Sigmoid colon (tissue), 7 donors: Measurements from ENCODE around the gene GRIK4. TPM values are rescaled to one million over a fixed set of nuclear protein-coding genes. Genes with fewer than 3 reads are reported as not detected.

Source experiments
- DNase-seq: peaks from one replicate; pipeline ENCODE4 v3.0.0-alpha.2; 2019
- H3K27ac ChIP-seq, 4 donors: fragments of 200-600 bp; sonication (generic); one replicate each; pipeline ENCODE4 v1.5.1; 2016 to 2019; ENCODE audit warnings: mild to moderate bottlenecking in 1 of 4
- H3K27me3 ChIP-seq, 3 donors: fragments of 200-600 bp; sonication (generic); one replicate each; pipeline ENCODE4 v1.5.1; 2019; ENCODE audit warnings: mild to moderate bottlenecking in 1 of 3
- H3K36me3 ChIP-seq, 4 donors: fragments of 200-600 bp; sonication (generic); one replicate each; pipeline ENCODE4 v1.5.1; 2016 to 2019
- H3K4me1 ChIP-seq, 4 donors: fragments of 200-600 bp; sonication (generic); one replicate each; pipeline ENCODE4 v1.5.1; 2017 to 2019
- H3K4me3 ChIP-seq, 4 donors: fragments of 200-600 bp; sonication (generic); one replicate each; pipeline ENCODE4 v1.5.1; 2017 to 2019; ENCODE audit warnings: mild to moderate bottlenecking in 2 of 4, moderate library complexity in 1 of 4
- H3K9me3 ChIP-seq, 4 donors: fragments of 200-600 bp in 3 of 4; sonication (generic) in 3 of 4; one replicate each; pipeline versions ENCODE4 v1.5.1 to v1.6.1; 2013 to 2019
- CTCF ChIP-seq, 4 experiments: fragments of 450-650 bp in 3 of 4; fragments of 200-600 bp in 1 of 4; IDR thresholded peaks; one replicate each; pipeline ENCODE4 v1.5.1; 2016 to 2019; ENCODE audit warnings: antibody characterized with exemption in 4 of 4, mild to moderate bottlenecking in 3 of 4, moderate library complexity in 2 of 4
- EP300 ChIP-seq, 4 donors: sonication (generic); formaldehyde crosslinking; IDR thresholded peaks; one replicate each; pipeline ENCODE4 v1.6.1; 2017; ENCODE audit warnings: antibody characterized with exemption in 4 of 4
- POLR2A ChIP-seq, 2 donors: fragments of 450-650 bp; IDR thresholded peaks; one replicate each; pipeline ENCODE4 v1.6.1; 2016; ENCODE audit warnings: antibody characterized with exemption in 2 of 2, mild to moderate bottlenecking in 2 of 2, moderate library complexity in 2 of 2
- POLR2AphosphoS5 ChIP-seq, 4 donors: sonication (generic); formaldehyde crosslinking; IDR thresholded peaks; one replicate each; pipeline ENCODE4 v1.6.1; 2017; ENCODE audit warnings: antibody characterized with exemption in 4 of 4
- WGBS, 2 donors: extraction: QIAGEN DNeasy Blood & Tissue Kit; methylation state at CpG; one replicate each; pipeline ENCODE4 v1.1.7; 2013; 5-methylcytosine and 5-hydroxymethylcytosine counted together
- intact Hi-C: fragments of 100-400 bp; cut with DNase I; formaldehyde crosslinking; loops from one replicate; pipeline ENCODE4 v1.15.1; 2023
- polyA plus RNA-seq, 3 donors: library from polyadenylated mRNA; stranded (reverse); fragments of 200-250 nt; gene quantifications; one replicate each; pipeline ENCODE4 v1.2.3, GENCODE V29; 2013
- total RNA-seq, 4 donors: library from RNA; depleted of rRNA; stranded (reverse); fragments of >200 nt; gene quantifications; one replicate each; pipeline ENCODE4 v1.1.0, GENCODE V29; 2016
- donor health status: healthy with polysubstance abuse.
- donor health status: Bipolar disorder and iron deficiency.
- donor health status: healthy.

The GRIK4 gene
- total and polyA plus RNA-seq, 7 donors = 0.10 to 0.36 (median 0.27) TPM; not detected in 4

DNA sequence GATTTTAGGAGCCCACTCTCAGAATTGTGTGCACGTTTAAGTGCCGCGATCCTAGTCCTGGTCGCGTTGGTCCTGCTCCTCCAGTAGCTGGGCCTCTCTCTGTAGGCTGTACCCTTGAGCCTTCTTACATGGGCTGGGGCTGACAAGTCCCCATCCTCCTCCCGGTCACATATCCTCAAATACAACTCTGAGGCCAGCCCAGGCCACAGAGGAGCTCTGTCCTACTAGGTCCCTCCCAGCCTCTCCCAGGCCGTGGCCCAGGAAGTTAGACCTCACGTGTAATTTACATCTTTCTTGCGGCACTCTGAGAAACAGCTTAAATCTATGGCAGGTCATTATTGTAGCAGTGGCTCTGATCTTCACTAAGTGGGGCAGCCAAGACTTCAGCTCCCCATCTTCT lies 305.2 kb downstream of the GRIK4 start:
- TF ChIP-seq POLR2AphosphoS5 (IDR thresholded peaks at IDR 0.05) (no peak), CTCF (IDR thresholded peaks at IDR 0.05) (no peak), POLR2A (IDR thresholded peaks at IDR 0.05) (no peak), EP300 (IDR thresholded peaks at IDR 0.05) (no peak)
- no peaks in the 10 kb centered on the region for H3K27me3 ChIP-seq
- WGBS, 2 donors = 75 to 83% methylated on average over 9 of the region's 9 CpGs
- intact Hi-C loops = no loop called here
- H3K36me3 ChIP-seq = no peaks in the 10 kb centered on the region
- no peak overlapping the region for H3K4me3 ChIP-seq
- H3K9me3 ChIP-seq = no peaks in the 10 kb centered on the region
- no peak overlapping the region for H3K27ac ChIP-seq
- no peak for DNase-seq
- peaks cover 0 to 8% (median 2%) of the 10 kb centered on the region in 4 donors for H3K4me1 ChIP-seq

GRCh38 chr11:120817158-120817557 lies 305.6 kb downstream of the GRIK4 start:
- intact Hi-C loops = no loop called here
- Histone ChIP-seq H3K27ac (no peak overlapping the region), H3K27me3 (no peaks in the 10 kb centered on the region), H3K36me3 (no peaks in the 10 kb centered on the region), H3K4me3 (no peak overlapping the region), H3K9me3 (no peaks in the 10 kb centered on the region), H3K4me1 (peaks cover 0 to 8% (median 2%) of the 10 kb centered on the region in 4 donors)
- 22 to 64% methylated on average over 2 of the region's 2 CpGs for WGBS, 2 donors
- no peak for DNase-seq
- TF ChIP-seq POLR2A (IDR thresholded peaks at IDR 0.05) = no peak
- TF ChIP-seq EP300 (IDR thresholded peaks at IDR 0.05) = no peak
- no peak for TF ChIP-seq POLR2AphosphoS5 (IDR thresholded peaks at IDR 0.05)
- TF ChIP-seq CTCF (IDR thresholded peaks at IDR 0.05) = no peak

DNA sequence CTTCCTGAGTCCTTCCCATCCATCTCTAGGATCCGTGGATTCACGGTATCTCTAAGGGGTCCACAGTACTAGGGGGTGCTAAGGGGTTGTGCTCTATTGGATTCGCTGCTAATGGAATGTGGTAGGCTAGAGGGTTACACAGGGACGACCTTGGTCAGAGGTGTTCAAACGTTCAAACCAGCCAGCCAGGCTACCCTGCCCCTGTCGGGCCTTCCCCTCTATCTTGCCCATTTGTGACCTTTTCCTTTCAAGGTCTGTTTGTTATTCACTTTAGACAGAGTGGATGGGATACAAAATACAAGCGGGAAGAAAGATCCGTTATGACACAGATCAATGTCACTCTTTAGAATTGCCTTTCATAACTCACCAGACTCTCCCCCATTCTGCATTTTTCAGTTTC lies 306.5 kb downstream of the GRIK4 start:
- 78 to 88% methylated on average over 8 of the region's 8 CpGs for WGBS, 2 donors
- no peaks in the 10 kb centered on the region for H3K27me3 ChIP-seq
- intact Hi-C loops = no loop called here
- TF ChIP-seq POLR2AphosphoS5 (IDR thresholded peaks at IDR 0.05) = no peak
- no peak for TF ChIP-seq CTCF (IDR thresholded peaks at IDR 0.05)
- TF ChIP-seq EP300 (IDR thresholded peaks at IDR 0.05) = no peak
- no peak for TF ChIP-seq POLR2A (IDR thresholded peaks at IDR 0.05)
- no peak overlapping the region for H3K4me3 ChIP-seq
- peaks cover 0 to 8% (median 2%) of the 10 kb centered on the region in 4 donors for H3K4me1 ChIP-seq
- no peak overlapping the region for H3K27ac ChIP-seq
- H3K9me3 ChIP-seq = no peaks in the 10 kb centered on the region
- H3K36me3 ChIP-seq = no peaks in the 10 kb centered on the region
- no peak for DNase-seq

- no peaks in the 10 kb centered on the region for H3K27me3 ChIP-seq
- intact Hi-C loops = no loop called here
- WGBS, 2 donors = 14 to 17% methylated on average over 7 of the region's 7 CpGs
- H3K4me3 ChIP-seq = no peak overlapping the region
- H3K9me3 ChIP-seq = no peaks in the 10 kb centered on the region
- no peaks in the 10 kb centered on the region for H3K36me3 ChIP-seq
- no peak overlapping the region for H3K27ac ChIP-seq
- no peak for TF ChIP-seq POLR2A (IDR thresholded peaks at IDR 0.05)
- no peak for TF ChIP-seq CTCF (IDR thresholded peaks at IDR 0.05)
- no peak for TF ChIP-seq POLR2AphosphoS5 (IDR thresholded peaks at IDR 0.05)
- TF ChIP-seq EP300 (IDR thresholded peaks at IDR 0.05) = no peak
- H3K4me1 ChIP-seq = peaks cover 0 to 8% (median 2%) of the 10 kb centered on the region in 4 donors
- DNase-seq = no peak
Measured at GRCh38 chr11:120819003-120819402, 307.5 kb downstream of the GRIK4 start.
